Hair follicle dermal papilla cell (primary cell): ENCODE data around the gene KRT37. TPM values are rescaled to one million over a fixed set of nuclear protein-coding genes. Genes with fewer than 3 reads are reported as not detected.

ENCODE experiments used
- small RNA-seq: library from RNA; depleted of rRNA; stranded (forward); fragments of <200 nt; gene quantifications from one replicate; pipeline ENCODE3, GENCODE V24; 2012
- total RNA-seq: library from RNA; depleted of rRNA; stranded (reverse); fragments of >200 nt; gene quantifications from 2 replicates; pipeline ENCODE4 v1.2.3, GENCODE V29; 2012

The KRT37 gene
- total RNA-seq = not detected in 2 replicates

DNA sequence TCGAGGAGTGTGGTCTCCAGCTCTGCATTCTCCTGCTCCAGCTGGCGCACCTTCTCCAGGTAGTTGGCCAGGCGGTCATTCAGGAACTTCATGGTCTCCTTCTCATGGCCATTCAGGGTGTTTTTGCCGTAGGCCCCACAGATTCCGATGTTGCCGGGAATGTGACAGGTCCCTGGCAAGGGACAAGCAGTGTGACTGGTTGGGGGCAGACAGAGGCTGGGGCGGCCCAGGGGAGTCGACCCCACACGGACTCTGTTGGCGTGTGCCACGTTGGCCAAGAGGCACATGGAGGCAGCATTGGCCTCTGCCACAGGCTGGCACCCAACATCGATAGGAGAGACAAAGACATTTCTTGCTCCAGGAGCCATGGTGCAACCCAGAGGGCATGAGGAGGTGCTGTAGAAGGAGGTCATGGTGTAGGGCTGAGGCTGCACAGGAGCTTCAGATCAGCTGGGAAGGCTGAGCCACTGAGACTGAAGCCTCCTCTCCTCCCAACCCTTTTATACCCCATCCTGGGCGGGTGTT, at the start of gene KRT37:
KRT37 (minus strand) TSS at position 475 of the 525 bp plus-strand sequence; CDS start at position 413, 62 bp downstream.

DNA sequence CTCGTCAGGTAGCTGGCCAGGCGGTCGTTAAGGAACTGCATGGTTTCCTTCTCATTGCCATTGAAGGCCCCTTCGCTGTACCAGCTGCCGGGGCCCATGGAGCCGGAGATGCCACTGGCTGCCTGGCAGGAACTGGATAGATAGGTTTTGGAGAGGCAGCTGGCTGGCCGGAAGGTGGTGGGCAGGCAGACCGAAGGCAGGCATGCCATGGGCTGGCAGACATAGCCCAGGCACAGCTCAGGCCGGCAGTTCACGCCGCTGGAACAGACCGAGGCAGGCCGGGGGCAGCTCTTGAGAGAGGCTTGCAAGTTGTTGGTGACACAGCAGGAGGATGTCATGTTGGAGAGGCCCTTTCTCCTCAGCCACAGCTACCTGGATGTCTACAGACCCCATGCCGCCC, 42.6 kb upstream of the KRT37 start, which contains the start of gene KRT32:
KRT32 (minus strand) TSS at position 399 of the 400 bp plus-strand sequence; CDS start at position 338, 61 bp downstream.

DNA sequence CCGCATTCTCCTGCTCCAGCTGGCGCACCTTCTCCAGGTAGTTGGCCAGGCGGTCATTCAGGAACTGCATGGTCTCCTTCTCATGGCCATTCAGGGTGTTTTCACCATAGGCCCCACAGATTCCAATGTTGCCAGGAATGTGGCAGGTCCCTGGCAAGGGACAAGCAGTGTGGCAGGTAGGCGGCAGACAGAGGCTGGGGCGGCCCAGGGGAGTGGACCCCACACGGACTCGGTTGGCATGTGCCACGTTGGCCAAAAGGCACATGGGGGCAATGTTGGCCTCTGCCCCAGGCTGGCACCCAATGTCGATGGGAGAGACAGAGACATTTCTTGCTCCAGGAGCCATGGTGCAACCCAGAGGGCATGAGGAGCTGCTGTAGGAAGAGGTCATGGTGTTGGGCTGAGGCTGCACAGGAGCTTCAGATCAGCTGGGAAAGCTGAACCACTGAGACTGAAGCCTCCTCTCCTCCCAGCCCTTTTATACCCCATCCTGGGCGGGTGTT, 16.2 kb upstream of the KRT37 start, which contains the start of gene KRT38:
KRT38 (minus strand) TSS at position 453 of the 503 bp plus-strand sequence; CDS start at position 391, 62 bp downstream.

DNA sequence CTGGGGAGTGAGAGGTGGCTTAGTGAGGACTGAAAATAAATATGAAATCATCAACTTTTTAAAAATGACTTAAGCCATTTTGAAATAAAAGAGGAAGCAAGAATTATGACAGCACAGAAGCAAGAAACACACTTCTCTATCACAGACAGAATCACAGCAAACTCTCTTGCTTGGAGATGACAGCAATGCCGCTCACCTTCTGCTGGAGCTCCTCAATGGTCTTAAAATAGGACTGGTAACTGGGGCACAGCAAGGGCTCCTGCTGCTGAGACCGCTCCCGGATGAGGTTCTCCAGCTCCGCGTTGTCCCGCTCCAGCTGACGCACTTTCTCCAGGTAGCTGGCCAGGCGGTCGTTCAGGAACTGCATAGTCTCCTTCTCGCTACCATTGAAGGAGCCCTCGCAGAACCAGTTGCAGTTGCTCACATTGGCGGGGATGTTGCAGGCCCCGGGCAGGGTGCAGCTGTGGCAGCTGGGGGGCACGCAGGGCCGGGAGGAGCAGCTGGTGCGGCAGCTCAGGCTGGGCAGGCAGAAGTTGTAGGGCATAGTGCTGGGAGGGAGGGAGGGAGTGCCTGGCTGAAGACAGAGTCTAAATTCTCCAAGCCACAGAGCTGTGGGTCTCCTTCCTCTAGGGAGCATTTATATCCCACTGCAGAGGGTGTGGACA, 27.3 kb downstream of the KRT37 start, which contains the start of gene KRT31:
KRT31 (minus strand) TSS at position 613 of the 665 bp plus-strand sequence; CDS start at position 544, 69 bp downstream.

DNA sequence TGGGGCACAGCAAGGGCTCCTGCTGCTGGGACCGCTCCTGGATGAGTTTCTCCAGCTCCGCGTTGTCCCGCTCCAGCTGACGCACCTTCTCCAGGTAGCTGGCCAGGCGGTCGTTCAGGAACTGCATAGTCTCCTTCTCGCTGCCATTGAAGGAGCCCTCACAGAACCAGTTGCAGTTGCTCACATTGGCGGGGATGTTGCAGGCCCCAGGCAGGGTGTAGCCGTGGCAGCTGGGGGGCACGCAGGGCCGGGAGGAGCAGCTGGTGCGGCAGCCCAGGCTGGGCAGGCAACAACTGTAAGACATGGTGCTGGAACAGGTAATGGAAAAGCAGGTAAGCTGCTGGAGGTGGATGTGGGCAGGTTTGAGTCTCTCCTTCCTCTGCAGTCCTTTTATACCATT, 42.4 kb downstream of the KRT37 start, which contains the start of gene KRT34:
KRT34 (minus strand) TSS at position 364 of the 400 bp plus-strand sequence; CDS start at position 304, 60 bp downstream.

Small RNAs within 50 kb of the gene (small RNA-seq; reads per million reads assigned to genes)
- 2.8 reads per million, percentile 59 among the genes with 10 or more reads in this experiment for gene RNU2-32P

Other genes starting within 250 kb of the KRT37 start
- gene KRTAP4-2, start 246.4 kb downstream of the KRT37 start, total RNA-seq = not detected in 2 replicates
- gene KRTAP4-1, start 239.7 kb downstream of the KRT37 start, total RNA-seq = not detected in 2 replicates
- not detected in 2 replicates for gene KRTAP9-1, start 234.7 kb downstream of the KRT37 start, total RNA-seq
- not detected in 2 replicates for gene KRTAP9-2, start 197.9 kb downstream of the KRT37 start, total RNA-seq
- not detected in 2 replicates for gene KRTAP9-3, start 192.1 kb downstream of the KRT37 start, total RNA-seq
- not detected in 2 replicates for gene KRTAP9-8, start 186.6 kb downstream of the KRT37 start, total RNA-seq
- not detected in 2 replicates for gene KRTAP9-4, start 174.9 kb downstream of the KRT37 start, total RNA-seq
- not detected in 2 replicates for gene KRTAP9-9, start 169.2 kb downstream of the KRT37 start, total RNA-seq
- not detected in 2 replicates for gene KRTAP9-6, start 159.2 kb downstream of the KRT37 start, total RNA-seq
- not detected in 2 replicates for gene KRTAP9-7, start 148.9 kb downstream of the KRT37 start, total RNA-seq
- gene KRTAP29-1, start 121.7 kb downstream of the KRT37 start, total RNA-seq = not detected in 2 replicates
- gene KRTAP16-1, start 115.3 kb downstream of the KRT37 start, total RNA-seq = not detected in 2 replicates
- not detected in 2 replicates for gene KRTAP17-1, start 108.9 kb downstream of the KRT37 start, total RNA-seq
- not detected in 2 replicates for gene KRT33A, start 73.8 kb downstream of the KRT37 start, total RNA-seq
- not detected in 2 replicates for gene KRT33B, start 54.8 kb downstream of the KRT37 start, total RNA-seq
- gene KRT34, start 42.3 kb downstream of the KRT37 start, total RNA-seq = 0.16 TPM in 1 of 2 replicates, not detected in the other
- gene KRT31, start 27.0 kb downstream of the KRT37 start, total RNA-seq = not detected in 2 replicates
- not detected in 2 replicates for gene KRT38, start 16.4 kb upstream of the KRT37 start, total RNA-seq
- gene KRT32, start 42.8 kb upstream of the KRT37 start, total RNA-seq = not detected in 2 replicates
- not detected in 2 replicates for gene KRT35, start 56.6 kb upstream of the KRT37 start, total RNA-seq
- not detected in 2 replicates for gene KRT36, start 65.3 kb upstream of the KRT37 start, total RNA-seq
- not detected in 2 replicates for gene KRT13, start 81.0 kb upstream of the KRT37 start, total RNA-seq
- 0.32 and 0.97 TPM in 2 replicates for gene KRT15, start 94.3 kb upstream of the KRT37 start, total RNA-seq
- gene KRT19, start 103.7 kb upstream of the KRT37 start, total RNA-seq = 0.73 and 0.81 TPM in 2 replicates
- gene KRT9, start 147.5 kb upstream of the KRT37 start, total RNA-seq = not detected in 2 replicates
- gene KRT14, start 162.3 kb upstream of the KRT37 start, total RNA-seq = 5.5 and 7.0 TPM in 2 replicates
- gene KRT16, start 188.2 kb upstream of the KRT37 start, total RNA-seq = 0.49 and 0.65 TPM in 2 replicates
- 25.7 and 36.0 TPM in 2 replicates for gene KRT17, start 200.0 kb upstream of the KRT37 start, total RNA-seq